H54 (cell line): ENCODE results near the gene UPK2.
"Not testable (repeated sequence)": the region's sequence is repeated elsewhere in the genome, so short reads cannot be mapped to it uniquely, and the experiment has no call there.

ENCODE experiments used
- DNase-seq: peaks from one replicate; pipeline ENCODE4 v3.0.0; 2011; ENCODE audit warnings: low spot score, mixed read lengths; ENCODE audit not compliant: insufficient read length
- FAIRE-seq: peaks from 3 replicates; lab custom pipeline; 2011; peaks lifted over from hg19 to GRCh38; lab: Jason Lieb, UNC
- POLR2A ChIP-seq: IDR thresholded peaks from 2 replicates; pipeline ENCODE4 v1.6.1; 2011; ENCODE audit warnings: low read depth, mild to moderate bottlenecking, low read length

The UPK2 gene

GRCh38 chr11:118939404-118939915, 16.6 kb upstream of the UPK2 start:
- no peak for TF ChIP-seq POLR2A
- DNase-seq = no peak
- FAIRE-seq = no peak

GRCh38 chr11:118939953-118940598, 16.0 kb upstream of the UPK2 start:
- no peak for TF ChIP-seq POLR2A
- FAIRE-seq (no peak), DNase-seq (no peak)

DNA sequence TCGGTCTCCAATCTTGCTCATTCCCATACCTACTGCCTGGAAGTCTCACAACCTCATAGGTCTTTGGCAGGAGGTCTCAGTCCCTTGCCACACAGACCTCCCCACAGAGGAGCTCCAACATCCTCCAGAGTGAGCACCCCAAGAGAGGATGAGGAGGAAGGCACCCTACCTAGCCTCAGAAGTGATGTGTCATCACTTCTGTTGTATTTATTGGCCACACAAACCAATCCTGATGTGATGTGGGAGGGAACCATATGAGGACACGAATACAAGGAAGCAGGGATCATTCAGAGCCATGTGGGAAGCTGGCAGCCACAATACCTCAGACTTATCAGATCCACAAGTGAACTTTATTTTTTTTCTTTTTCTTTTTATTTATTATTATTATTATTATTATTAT, 9.0 kb upstream of the UPK2 start:
- DNase-seq (no peak), FAIRE-seq (no peak)
- TF ChIP-seq POLR2A = no peak

DNA sequence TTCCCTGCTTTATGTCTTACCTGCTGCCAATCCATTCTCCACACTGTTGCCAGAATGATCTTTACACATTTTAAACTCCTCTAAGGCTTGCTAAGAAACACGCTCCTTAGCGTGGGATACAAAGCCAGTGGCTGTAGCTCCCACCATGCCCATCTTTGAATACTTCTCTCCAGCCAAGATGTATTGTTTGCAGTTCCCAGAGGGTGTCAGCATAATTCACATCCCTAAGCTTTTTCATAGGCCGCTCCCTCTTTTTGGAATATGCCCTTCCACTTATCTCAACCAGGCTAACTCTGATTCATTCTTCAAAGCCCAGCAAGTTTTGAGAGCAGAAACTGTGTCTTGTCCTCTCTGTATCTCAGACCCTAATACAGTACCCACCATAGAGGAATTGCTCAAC, 8.1 kb upstream of the UPK2 start:
- TF ChIP-seq POLR2A = no peak
- DNase-seq = no peak
- FAIRE-seq = no peak

GRCh38 chr11:118953265-118953664, 2.8 kb upstream of the UPK2 start:
- FAIRE-seq = no peak
- DNase-seq = no peak
- no peak for TF ChIP-seq POLR2A

DNA sequence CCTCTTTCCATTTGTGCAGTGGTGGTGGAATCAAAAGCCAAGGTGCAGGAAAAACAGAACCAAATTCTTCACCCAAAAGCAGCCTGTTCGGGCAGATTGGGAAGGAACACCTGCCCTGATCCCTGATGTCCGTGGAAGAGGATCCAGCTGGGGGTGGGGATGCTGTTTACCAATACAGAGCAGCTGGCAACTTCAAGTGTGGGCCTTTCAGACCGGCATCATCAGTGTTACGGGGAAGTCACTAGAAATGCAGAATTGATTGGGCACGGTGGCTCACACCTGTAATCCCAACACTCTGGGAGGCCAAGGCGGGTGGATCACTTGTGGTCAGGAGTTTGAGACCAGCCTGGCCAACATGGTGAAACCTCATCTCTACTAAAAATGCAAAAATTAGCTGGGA, 2.1 kb upstream of the UPK2 start:
- not testable (repeated sequence) for DNase-seq, FAIRE-seq

DNA sequence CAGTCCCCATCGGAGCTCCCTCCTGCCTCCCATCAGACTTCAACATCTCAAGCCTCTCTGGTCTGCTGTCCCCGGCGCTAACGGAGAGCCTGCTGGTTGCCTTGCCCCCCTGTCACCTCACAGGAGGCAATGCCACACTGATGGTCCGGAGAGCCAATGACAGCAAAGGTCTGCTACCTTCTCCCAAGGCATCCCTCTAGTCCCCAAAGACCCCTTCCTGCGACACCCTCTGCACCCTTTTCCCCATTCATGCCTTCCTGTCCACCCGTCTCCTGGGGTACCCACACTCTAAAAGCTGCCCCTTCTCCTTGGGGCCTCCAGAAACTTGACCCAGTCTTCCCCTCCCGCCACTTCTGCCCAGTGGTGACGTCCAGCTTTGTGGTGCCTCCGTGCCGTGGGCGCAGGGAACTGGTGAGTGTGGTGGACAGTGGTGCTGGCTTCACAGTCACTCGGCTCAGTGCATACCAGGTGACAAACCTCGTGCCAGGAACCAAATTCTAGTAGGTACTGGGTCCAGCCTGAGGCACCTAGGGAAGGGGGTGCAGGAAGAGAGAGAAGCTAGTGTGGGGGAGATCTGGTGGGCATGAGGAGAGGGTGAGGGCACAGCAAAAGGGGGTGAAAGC, 860 bp downstream of the UPK2 start:
- DNase-seq (no peak), FAIRE-seq (no peak)
- TF ChIP-seq POLR2A = no peak

DNA sequence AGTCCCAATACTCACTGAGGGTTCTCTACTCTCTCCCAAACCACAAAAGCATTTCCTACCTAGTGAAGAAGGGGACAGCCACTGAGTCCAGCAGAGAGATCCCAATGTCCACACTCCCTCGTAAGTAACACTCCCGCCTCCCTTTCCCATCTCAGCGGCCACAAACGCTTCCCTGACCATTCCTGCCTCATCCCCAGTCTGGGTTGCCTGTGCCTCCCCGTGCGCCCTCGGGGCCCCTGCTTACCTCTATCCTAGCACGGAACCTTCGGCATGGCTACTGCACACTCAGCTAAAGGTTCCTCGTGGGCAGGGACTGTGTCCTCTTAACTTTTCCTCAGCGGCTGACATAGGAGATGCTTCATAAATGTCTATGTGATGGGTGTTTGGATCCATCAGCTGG, 1.5 kb downstream of the UPK2 start:
- FAIRE-seq (no peak), DNase-seq (no peak)
- TF ChIP-seq POLR2A = no peak

DNA sequence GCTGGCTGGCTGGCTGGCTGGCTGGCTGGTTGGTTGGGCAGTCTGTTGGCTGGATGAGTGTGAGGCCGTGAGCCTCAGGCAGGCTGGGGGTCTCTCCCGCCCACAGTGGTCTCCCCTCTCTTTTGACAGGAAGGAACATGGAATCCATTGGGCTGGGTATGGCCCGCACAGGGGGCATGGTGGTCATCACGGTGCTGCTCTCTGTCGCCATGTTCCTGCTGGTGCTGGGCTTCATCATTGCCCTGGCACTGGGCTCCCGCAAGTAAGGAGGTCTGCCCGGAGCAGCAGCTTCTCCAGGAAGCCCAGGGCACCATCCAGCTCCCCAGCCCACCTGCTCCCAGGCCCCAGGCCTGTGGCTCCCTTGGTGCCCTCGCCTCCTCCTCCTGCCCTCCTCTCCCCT, 1.9 kb downstream of the UPK2 start:
- no peak for TF ChIP-seq POLR2A
- DNase-seq (no peak), FAIRE-seq (no peak)

DNA sequence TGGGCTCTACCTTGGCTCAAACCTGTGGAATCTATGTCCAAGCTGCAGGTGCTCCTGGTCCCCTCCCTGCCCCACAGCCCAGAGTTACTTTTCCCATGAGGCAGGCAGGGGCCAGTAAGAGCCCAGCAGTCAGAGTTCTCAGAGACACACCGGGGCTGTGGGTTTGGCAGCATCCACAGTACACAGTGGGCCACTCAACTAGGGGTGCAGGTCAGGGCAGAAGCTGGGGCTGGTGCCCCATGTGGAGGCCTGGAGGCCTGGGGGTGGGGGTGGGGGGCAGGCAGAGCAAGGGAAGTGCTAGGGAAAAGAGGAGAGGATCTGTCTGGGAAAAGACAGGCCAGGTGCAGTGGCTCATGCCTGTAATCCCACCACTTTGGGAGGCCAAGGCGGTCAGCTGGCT, 2.5 kb downstream of the UPK2 start:
- no peak for TF ChIP-seq POLR2A
- FAIRE-seq = no peak

GRCh38 chr11:118961189-118961588, 5.1 kb downstream of the UPK2 start:
- TF ChIP-seq POLR2A = no peak
- FAIRE-seq (no peak), DNase-seq (no peak)

More for the DNA sequence above, 2.5 kb downstream of the UPK2 start:
- DNase-seq = no peak

GRCh38 chr11:118961591-118961990, 5.5 kb downstream of the UPK2 start:
- FAIRE-seq (no peak), DNase-seq (no peak)
- no peak for TF ChIP-seq POLR2A

- not testable (repeated sequence) for FAIRE-seq, DNase-seq
Observed at GRCh38 chr11:118969508-118969907, 13.4 kb downstream of the UPK2 start.

GRCh38 chr11:118971646-118972045, 15.5 kb downstream of the UPK2 start, which contains the start of gene FOXR1:
TSS of gene FOXR1 (plus strand) at chr11:118971761. CDS start at chr11:118971932, 171 bp downstream.
- TF ChIP-seq POLR2A = no peak
- FAIRE-seq = no peak

DNA sequence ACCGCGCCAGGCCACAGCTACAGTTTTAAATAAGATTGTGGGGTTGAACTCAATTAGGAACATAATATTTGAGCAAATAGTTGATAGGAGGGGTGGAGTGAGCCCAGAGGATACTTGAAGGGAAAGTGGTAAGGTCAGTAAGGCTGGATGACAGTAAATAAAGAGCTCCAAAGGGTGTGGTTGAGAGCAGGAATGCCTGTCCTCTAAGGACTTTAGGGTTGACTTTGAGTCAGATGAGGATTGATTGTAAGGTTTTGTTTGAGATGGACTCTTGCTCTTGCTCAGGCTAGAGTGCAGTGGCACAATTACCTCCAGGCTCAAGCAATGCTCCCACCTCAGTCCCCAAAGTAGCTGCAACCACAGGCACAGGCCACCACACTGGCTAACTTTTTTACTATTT, 17.9 kb downstream of the UPK2 start:
- TF ChIP-seq POLR2A = no peak
- no peak for DNase-seq
- FAIRE-seq = no peak

More at GRCh38 chr11:118971646-118972045, 15.5 kb downstream of the UPK2 start, which contains the start of gene FOXR1:
- DNase-seq = no peak
